HG03432 (cell line): Measurements from ENCODE around the gene PCDHGA3.
"Not testable (repeated sequence)": the region's sequence is repeated elsewhere in the genome, so short reads cannot be mapped to it uniquely, and the experiment has no call there.

Experiments
- ATAC-seq: cut with Tn5 transposase; IDR thresholded peaks from one replicate; pipeline ENCODE4 v1.9.1; 2021; ENCODE audit warnings: mild to moderate bottlenecking, moderate library complexity; ENCODE audit not compliant: unreplicated experiment

The PCDHGA3 gene

DNA sequence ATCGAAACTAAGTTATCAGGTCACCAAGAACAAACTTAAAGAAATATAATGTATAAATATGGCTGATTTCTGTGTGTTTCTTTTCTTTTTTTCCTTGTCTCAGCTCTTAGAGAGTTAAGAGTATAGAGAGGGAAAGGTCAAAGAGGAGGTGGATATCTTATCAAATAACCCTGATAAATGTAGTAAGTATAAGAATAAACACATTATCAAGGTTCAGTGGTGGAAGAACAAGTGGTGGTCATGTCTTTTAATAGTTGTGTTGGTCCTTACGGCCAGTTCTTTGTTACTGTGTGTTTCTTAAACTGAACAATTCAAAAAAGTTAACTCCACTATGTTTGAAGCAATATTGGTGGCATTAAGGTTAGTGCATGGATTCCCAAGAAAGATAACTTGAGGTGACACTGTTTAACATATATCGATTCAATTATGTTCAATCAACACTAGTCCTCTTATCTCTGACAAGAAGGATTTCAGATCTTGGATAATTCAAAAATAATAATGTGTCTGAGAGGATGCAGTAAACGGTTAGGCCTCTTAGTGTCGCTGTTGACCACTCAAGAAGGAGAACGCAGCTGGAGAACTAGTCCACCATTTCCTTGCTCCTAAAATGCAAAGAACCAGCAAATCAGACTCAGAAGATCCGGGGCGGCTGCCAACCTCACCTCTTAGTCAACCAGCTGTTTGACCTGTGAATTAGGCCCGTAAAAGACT, at the start of gene PCDHGA3:
TSS of gene PCDHGA3 (plus strand) at position 588 of the 711 bp plus-strand sequence. CDS start 205 bp downstream, outside the sequence.
- peak; percentile 63 for ATAC-seq

DNA sequence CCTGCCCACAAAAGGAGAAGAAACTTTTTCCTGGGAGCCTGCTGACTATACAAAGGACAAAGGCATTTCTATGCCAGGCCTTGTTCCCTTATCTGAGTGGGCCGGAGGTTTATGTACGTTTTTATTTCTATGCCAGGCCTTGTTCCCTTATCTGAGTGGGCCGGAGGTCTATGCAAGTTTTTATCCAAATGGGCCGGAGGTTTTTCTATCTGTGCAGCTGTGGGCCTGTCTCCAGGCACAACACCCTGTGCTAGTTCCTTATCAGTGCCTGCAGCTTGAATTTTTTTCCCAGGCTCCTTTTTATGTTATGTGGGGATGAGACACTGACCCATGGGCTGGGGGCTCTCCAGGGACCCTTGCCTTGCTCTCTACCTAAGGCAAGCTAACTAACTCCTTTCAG, 45.3 kb upstream of the PCDHGA3 start:
- no peak for ATAC-seq

DNA sequence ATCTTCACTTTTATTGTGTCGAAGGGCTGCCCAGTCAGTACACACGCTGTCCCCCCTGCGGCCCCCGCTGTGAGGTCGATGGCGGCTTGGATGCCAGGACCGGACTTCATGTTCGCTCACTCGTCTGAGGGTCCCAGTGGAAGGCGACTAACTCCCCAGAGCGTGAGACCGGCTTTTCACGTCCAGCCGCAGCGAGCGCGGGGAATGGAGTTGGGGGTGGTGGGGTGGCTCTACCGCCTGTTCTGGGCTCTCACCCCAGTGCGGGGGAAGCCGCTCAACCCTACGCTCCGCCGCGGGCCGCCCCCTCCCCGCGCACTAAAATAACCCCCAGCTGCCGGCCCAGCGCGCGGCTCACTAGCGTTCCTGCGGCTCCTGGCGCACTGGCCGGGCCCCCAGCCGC, 39.9 kb upstream of the PCDHGA3 start, which contains the start of gene SLC25A2:
TSS of gene SLC25A2 (minus strand) at position 294 of the 400 bp plus-strand sequence. CDS start at position 110, 184 bp downstream.
- no peak for ATAC-seq

DNA sequence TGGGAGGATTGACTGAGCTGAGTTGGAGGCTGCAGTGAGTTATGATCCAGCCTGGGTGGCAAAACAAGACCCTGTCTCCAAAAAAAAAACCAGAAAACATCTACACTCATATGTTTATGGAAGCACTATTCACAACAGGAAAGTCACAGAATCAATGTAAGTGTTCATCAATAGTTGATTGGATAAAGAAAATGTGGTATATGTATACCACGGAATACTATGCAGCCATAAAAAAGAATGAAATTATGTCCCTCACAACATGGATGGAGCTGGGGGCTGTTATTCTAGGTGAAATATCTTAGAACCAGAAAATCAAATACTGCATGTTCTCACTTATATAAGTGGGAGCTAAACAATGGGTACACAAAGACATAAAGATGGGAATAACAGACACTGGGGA, 37.0 kb upstream of the PCDHGA3 start:
- no peak for ATAC-seq

DNA sequence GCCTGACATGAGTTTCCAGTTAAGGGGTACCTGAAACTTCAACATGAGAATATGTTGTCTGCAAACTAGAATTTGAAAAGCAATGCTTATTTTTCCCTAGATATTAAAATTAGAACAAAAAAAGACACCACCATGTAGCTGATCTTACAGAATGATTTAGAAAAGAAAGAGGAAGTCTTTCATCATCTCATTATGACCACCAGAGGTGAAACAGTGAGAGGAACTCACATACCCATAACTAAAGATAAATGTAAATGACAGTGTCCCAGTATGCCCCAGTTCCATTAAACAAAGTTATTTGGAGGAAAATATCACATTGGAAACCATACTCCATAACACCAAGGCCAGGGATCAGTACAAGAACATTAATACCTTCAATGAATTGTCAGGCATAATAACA, 29.9 kb upstream of the PCDHGA3 start:
- no peak for ATAC-seq

DNA sequence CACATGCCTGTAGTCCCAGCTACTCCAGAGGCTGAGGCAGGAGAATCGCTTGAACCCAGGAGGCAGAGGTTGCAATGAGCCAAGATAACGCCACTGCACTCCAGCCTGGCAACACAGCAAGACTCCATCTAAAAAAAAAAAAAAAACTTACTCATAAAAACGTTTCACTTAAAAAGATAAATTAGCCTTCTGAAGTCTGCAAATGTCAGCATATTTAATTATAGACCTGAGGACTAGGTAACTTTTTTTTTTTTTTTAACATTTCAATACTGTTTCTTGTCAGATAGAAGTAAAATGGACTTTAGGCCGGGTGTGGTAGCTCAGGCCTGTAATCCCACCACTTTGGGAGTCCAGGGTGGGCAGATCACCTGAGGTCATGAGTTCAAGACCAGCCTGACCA, 26.7 kb upstream of the PCDHGA3 start:
- ATAC-seq = not testable (repeated sequence)

DNA sequence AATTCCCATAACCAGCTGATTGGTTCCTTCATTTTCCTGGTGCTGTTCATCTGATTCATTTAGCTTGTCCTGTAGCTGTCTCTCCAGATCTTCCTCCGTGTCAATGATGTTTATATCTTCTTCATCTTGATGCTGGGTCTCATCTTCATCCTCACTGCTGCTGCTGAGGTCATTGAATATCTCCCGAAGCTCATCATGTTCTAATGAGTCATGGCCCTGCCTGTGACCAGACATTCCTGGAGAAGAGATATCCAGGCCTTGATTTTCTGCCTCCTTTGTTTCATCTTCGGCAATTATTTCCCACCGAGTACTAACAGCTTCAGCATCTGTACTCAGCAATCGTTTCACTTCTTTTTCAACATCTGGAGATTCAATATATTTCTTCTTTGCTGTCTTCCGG, 24.4 kb upstream of the PCDHGA3 start:
- ATAC-seq = no peak

DNA sequence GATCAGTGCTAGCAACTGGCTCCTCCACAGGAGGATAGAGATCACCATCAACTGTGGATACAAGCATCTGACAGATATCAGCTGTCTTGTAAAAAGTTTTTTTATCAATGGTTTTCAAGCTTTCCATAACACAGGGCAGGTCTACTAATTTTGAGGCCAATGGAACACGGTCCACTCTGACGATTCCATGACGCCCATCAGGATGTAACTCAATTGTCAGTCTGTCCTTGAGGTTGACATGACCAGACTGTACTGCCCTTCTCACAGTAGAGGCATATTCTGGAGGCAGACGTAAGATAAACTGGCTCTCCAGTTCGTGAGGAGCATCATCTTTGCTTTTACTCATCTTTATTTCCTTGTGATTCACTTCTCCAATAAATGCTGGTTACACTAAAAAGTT, 23.9 kb upstream of the PCDHGA3 start:
- no peak for ATAC-seq

DNA sequence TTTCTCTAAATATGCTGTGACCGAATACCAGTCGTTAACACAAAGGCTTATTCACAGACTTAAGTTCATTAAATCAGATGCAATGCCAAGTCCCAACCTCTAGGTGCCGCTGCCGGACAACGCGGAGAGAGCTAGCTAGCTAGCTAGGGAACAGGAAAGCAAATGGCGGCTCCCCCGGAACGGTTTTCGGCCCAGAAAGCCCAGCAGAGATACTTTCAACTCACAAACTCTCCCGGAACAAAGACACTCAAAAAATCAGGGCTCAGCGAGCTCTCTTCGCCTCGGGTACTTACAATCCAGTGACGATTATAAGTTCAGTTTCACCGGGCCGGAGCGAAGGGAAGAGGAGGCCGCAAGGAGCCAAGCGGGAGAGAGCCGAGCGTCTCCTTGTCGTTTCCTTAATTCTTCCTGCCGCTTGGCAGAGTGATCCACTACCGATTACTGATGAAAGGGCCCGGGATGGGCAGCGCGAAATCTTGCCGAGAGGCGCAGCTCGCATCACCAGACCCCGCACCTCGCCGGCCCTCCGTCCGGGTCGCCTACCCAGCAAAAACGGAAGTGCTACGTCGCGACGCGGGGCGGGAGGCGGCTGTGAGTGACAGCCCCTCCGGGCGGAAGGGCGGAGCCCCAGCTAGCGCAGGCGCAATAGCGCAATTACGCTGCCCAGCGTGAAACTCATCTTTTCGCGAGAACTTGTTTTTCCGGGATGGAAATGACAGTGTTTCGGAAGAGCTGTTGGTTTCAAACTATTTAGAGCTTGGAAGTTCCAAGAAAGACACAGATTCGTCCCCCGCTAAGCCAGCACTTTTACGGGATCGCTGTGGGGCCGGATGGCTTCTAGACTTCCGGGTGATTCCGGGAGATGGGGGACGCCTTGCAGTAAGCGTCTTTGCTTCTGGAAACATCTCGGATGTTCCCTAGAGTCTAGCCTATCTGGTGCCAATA, 23.1 kb upstream of the PCDHGA3 start, which contains the start of gene TAF7:
TSS of gene TAF7 (minus strand) at position 560 of the 945 bp plus-strand sequence. CDS start 740 bp downstream, outside the sequence.
- peak; percentile 96 for ATAC-seq

DNA sequence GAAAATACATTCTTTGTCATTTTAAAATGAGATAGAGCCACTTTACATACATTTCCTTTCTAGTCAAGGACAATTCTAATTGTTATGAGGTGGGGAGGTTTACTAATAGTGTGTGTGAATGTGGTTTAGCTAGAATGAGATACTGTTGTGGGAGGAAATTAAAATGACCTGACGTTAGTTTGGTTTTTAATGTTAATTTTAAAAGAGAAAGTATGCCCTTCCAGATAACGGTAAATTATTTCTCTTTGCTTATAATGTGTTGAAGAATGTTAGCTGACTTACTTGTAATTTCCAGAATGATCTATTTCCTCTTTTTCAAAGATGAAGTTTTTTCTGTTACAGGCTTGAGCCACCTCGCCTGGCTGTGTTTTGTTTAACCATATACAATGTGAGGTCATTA, 21.4 kb upstream of the PCDHGA3 start:
- ATAC-seq = no peak

DNA sequence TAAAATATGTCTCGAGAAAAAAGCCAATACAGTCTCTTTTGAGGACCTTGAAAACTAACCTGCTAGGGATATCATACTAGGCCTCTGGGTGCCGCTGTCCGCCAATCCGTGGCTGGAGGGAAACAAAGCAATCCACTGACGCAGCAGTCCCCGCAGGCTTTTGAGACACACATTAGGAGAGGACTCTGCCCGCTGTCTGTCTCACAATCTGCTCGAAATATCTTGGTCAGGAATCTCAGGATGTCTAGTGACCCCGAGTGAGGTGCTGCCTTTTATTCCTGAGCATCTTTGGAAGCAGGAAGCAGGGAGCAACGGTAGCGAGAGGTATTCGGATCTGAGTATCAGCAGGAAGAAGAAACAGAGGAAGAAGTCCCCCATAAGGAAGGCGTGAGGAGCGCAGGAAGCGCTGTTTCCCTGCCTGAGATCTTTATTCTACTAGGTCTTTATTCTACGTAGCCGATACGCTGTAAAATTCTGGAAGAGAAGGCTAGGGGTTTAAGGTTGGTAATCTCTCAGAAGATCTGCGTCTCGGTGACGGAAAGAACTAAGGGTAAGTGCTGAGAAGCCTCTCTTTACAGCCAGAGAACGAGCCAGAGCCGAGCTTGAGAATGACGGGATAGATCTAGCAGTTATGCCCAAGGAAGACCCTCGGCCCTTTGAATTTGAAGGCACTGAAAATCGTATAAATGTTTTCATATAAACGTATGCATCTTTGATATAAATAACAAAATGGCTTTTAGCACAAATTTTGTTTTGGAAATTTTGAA, 17.4 kb upstream of the PCDHGA3 start:
- peak; percentile 89 for ATAC-seq

DNA sequence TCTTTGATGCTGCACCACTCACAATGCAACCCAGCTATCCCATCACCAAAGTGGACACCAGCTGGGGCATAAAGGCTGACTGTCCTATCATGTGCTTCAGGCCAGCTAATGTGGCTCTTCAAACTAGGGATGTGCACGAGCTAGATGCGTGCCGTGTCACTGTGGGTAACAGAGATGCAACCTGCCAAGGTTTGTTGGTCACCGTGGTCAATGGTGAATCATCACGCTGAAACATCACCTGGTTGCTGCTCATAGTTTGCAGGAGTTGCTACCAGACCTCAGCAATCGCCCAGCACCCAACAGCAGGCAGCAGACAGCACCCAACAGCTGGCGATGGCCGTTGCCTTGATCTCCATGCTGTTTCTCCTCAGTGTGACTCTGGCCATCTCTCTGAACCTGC, 15.4 kb upstream of the PCDHGA3 start:
- no peak for ATAC-seq

DNA sequence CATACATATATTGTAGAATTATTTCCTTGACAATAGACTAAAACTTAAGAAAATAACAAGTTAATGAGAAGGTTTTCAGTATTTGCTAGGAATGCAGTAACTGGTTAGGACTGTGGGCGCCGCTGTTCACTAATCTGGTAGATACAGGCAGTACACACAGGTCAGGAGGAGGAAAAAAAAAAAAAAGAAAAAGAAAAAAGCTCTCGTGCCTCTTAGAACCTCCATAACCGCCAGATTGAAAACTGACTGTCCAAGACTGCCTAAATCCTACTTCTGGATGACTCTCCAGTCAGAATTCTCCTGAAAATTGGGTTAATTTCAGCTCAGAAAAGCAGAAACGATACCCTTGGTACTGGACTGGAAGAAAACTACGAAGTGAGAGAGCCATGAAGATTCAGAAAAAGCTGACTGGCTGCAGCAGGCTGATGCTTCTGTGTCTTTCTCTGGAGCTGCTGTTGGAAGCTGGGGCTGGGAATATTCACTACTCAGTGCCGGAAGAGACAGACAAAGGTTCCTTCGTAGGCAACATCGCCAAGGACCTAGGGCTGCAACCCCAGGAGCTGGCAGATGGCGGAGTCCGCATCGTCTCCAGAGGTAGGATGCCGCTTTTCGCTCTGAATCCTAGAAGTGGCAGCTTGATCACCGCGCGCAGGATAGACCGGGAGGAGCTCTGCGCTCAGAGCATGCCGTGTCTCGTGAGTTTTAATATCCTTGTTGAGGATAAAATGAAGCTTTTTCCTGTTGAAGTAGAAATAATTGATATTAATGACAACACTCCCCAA, 13.1 kb upstream of the PCDHGA3 start, which contains the start of gene PCDHGA1:
TSS of gene PCDHGA1 (plus strand) at position 216 of the 782 bp plus-strand sequence.
- ATAC-seq = peak; percentile 65

DNA sequence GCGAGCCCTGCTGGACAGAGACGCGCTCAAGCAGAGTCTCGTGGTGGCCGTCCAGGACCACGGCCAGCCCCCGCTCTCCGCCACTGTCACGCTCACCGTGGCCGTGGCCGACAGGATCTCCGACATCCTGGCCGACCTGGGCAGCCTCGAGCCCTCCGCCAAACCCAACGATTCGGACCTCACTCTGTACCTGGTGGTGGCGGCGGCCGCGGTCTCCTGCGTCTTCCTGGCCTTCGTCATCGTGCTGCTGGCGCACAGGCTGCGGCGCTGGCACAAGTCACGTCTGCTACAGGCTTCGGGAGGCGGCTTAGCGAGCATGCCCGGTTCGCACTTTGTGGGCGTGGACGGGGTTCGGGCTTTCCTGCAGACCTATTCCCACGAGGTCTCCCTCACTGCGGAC, 11.1 kb upstream of the PCDHGA3 start:
- ATAC-seq = not testable (repeated sequence)

DNA sequence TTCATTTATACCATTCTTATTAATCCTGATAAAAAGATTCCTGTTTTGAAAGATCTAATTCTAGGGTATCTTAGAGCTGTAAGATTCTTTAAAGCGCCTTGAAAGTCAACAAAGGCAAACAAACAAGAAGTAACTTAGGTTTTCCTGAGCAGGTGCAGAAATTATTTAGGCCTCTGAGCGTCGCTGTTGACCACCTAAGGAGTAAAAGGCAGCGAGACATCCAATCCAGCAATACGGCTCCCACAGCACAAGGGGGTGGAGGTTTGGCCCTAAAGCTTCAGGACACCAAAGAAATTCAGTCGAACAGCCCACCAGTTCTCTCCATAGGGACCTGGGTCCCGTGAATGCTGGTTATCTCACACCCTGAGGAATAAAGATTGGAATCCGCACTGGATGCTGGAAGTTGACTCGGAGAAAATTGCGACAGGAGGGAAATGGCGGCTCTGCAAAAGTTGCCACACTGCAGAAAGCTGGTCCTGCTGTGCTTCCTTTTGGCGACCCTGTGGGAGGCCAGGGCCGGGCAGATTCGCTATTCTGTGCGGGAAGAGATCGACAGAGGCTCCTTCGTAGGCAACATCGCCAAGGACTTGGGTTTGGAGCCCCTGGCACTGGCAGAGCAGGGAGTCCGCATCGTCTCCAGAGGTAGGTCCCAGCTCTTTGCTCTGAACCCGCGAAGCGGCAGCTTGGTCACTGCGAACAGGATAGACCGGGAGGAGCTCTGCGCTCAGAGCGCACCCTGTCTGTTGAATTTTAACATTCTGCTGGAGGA, 4.9 kb upstream of the PCDHGA3 start, which contains the start of gene PCDHGA2:
TSS of gene PCDHGA2 (plus strand) at position 223 of the 769 bp plus-strand sequence.
- no peak for ATAC-seq

DNA sequence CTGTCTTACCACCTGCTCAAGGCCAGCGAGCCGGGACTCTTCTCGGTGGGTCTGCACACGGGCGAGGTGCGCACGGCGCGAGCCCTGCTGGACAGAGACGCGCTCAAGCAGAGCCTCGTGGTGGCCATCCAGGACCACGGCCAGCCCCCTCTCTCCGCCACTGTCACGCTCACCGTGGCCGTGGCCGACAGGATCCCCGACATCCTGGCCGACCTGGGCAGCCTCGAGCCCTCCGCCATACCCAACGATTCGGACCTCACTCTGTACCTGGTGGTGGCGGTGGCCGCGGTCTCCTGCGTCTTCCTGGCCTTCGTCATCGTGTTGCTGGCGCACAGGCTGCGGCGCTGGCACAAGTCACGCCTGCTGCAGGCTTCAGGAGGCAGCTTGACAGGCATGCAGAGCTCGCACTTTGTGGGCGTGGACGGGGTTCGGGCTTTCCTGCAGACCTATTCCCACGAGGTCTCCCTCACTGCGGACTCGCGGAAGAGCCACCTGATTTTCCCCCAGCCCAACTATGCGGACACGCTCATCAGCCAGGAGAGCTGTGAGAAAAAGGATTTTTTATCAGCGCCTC, 2.8 kb upstream of the PCDHGA3 start:
- not testable (repeated sequence) for ATAC-seq

DNA sequence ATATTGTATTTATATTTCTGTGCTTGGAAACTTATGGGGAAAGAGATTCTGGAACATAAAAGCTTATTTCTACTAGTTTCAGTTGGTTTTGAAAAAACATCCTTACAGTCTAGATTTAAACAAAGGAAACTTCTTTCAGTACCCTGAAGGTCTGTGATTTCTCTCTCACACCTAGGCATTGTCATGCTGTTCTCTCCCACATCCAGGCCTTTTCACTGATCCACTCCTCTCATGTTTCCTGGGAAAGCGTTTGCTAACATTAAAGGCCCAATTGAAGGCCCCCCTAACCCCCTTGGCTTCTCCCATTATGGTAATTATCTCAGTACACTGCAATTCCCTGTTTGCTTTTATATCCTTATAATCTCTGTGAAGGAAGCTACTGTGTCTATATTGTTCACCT, 856 bp upstream of the PCDHGA3 start:
- ATAC-seq = no peak

DNA sequence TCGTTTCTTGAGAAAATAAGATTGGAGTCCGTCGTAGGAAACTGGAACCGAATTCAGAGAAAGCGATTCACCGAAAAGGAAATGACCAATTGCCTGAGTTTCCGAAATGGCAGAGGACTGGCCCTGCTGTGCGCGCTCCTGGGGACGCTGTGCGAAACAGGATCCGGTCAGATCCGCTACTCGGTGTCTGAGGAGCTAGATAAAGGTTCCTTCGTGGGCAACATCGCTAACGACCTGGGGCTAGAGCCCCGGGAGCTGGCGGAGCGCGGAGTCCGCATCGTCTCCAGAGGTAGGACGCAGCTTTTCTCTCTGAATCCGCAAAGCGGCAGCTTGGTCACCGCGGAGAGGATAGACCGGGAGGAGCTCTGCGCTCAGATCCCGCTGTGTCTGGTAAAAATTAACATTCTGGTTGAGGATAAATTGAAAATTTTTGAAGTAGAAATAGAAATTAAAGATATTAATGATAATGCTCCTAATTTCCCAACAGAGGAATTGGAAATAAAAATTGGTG, 379 bp downstream of the PCDHGA3 start:
- ATAC-seq = peak; percentile 29

DNA sequence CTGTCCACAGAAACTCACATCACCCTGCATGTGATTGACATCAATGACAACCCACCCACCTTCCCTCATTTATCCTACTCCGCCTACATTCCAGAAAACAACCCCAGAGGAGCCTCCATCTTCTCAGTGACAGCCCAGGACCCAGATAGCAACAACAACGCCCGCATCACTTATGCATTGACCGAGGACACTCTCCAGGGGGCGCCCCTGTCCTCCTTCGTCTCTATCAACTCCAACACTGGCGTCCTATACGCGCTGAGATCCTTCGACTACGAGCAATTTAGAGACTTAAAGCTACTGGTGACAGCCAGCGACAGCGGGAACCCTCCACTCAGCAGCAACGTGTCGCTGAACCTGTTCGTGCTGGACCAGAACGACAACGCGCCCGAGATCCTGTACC, 1.7 kb downstream of the PCDHGA3 start:
- no peak for ATAC-seq
